OCI-LY7 (cell line): ENCODE measurements around the gene NYNRIN. TPM values are rescaled to one million over a fixed set of nuclear protein-coding genes. Genes with fewer than 3 reads are reported as not detected.

ENCODE experiments used
- BruUV-seq: library from RNA; stranded (reverse); fragments of 400-500 nt; replicated peaks from 2 replicates; lab custom pipeline; 2021; lab: Mats Ljungman, UMichigan
- CTCF ChIA-PET: fragments of 300-600 bp; sonication (Branson Sonifier 250); formaldehyde crosslinking; loops from one replicate; lab custom pipeline; 2022; ENCODE audit warnings: antibody characterized with exemption; ENCODE audit not compliant: unreplicated experiment; lab: Charles Lee
- POLR2A ChIA-PET: fragments of 300-600 bp; sonication (Branson Sonifier 250); formaldehyde crosslinking; loops from one replicate; lab custom pipeline; 2022; ENCODE audit warnings: antibody characterized with exemption; lab: Charles Lee
- DNase-seq: peaks from one replicate; pipeline ENCODE4 v3.0.0-alpha.2; 2015; ENCODE audit warnings: low spot score
- H2AFZ ChIP-seq: fragments of 200-600 bp; sonication (generic), shearing (Covaris generic); 2 replicates; pipeline ENCODE4 v1.6.1; 2014; ENCODE audit warnings: mild to moderate bottlenecking, antibody characterized with exemption, low read length, moderate library complexity
- H3K27ac ChIP-seq: fragments of 200-600 bp; sonication (generic); 2 replicates; pipeline ENCODE4 v1.5.1; 2014; ENCODE audit warnings: mixed run types, low read depth, mild to moderate bottlenecking, moderate library complexity, low read length, inconsistent platforms; ENCODE audit not compliant: poor library complexity, severe bottlenecking
- H3K36me3 ChIP-seq: fragments of 200-600 bp; sonication (generic); 2 replicates; pipeline ENCODE4 v1.6.1; 2014; ENCODE audit warnings: mild to moderate bottlenecking, antibody characterized with exemption, low read length, moderate library complexity, mixed read lengths; ENCODE audit not compliant: insufficient read depth
- H3K4me1 ChIP-seq: fragments of 200-600 bp; sonication (generic); 2 replicates; pipeline ENCODE4 v1.5.1; 2014; ENCODE audit warnings: mild to moderate bottlenecking, low read length; ENCODE audit not compliant: insufficient read depth, poor library complexity, severe bottlenecking
- H3K4me2 ChIP-seq: fragments of 200-600 bp; sonication (generic); 2 replicates; pipeline ENCODE4 v1.6.1; 2014; ENCODE audit warnings: mild to moderate bottlenecking, low read length
- H3K4me3 ChIP-seq: fragments of 200-600 bp; sonication (generic); 2 replicates; pipeline ENCODE4 v1.5.1; 2014; ENCODE audit warnings: mild to moderate bottlenecking, low read depth, low read length; ENCODE audit not compliant: poor library complexity, severe bottlenecking
- H3K79me2 ChIP-seq: fragments of 200-600 bp; sonication (generic); 2 replicates; pipeline ENCODE4 v1.6.1; 2016; ENCODE audit warnings: low read depth, mild to moderate bottlenecking, low read length, moderate library complexity, mixed read lengths; ENCODE audit not compliant: insufficient read depth
- H3K9me2 ChIP-seq: fragments of 200-600 bp; sonication (generic); 2 replicates; pipeline ENCODE4 v1.6.1; 2016; ENCODE audit warnings: mild to moderate bottlenecking, low read length, mixed read lengths; ENCODE audit not compliant: insufficient read depth
- H3K9me3 ChIP-seq: fragments of 200-600 bp; sonication (generic); 2 replicates; pipeline ENCODE4 v1.6.1; 2014; ENCODE audit warnings: mild to moderate bottlenecking, mixed run types, low read length, mixed read lengths
- H4K20me1 ChIP-seq: fragments of 200-600 bp; sonication (generic); 2 replicates; pipeline ENCODE4 v1.6.1; 2014; ENCODE audit warnings: mild to moderate bottlenecking, antibody characterized with exemption, low read length, moderate library complexity, mixed read lengths; ENCODE audit not compliant: insufficient read depth
- CTCF ChIP-seq: fragments of 200-600 bp; sonication (generic); conservative IDR thresholded peaks from 2 replicates; pipeline ENCODE4 v1.5.1; 2014; ENCODE audit warnings: mild to moderate bottlenecking, antibody characterized with exemption, low read length, moderate library complexity, mixed read lengths
- EZH2phosphoT487 ChIP-seq: fragments of 200-600 bp; sonication (generic); IDR thresholded peaks from 2 replicates; pipeline ENCODE4 v1.6.1; 2018; ENCODE audit warnings: low read depth, borderline replicate concordance, mild to moderate bottlenecking, mixed run types, antibody characterized with exemption, low read length, moderate library complexity, mixed read lengths
- intact Hi-C: fragments of 100-400 bp; cut with micrococcal nuclease; formaldehyde crosslinking; loops from one replicate; pipeline ENCODE4 v1.10.0; 2022; ENCODE audit not compliant: unreplicated experiment
- total RNA-seq, 2 experiments: library from RNA; depleted of rRNA in 1 of 2; stranded (reverse); fragments of >200 nt in 1 of 2; shearing (Covaris generic) in 1 of 2; gene quantifications; 2 replicates each; pipeline ENCODE4 v1.2.3, GENCODE V29; 2014 to 2022

NYNRIN gene
- total RNA-seq, 2 experiments from 2014 or later, result 0.13 TPM; not detected in 1

GRCh38 chr14:24409192-24409591 is 10.4 kb downstream of the NYNRIN start:
- Histone ChIP-seq H2AFZ (no peak overlapping the region), H3K79me2 (no peaks in the 10 kb centered on the region), H3K27ac (no peak overlapping the region), H3K4me1 (no peaks in the 10 kb centered on the region), H3K4me3 (no peak overlapping the region), H4K20me1 (no peaks in the 10 kb centered on the region), H3K4me2 (no peak overlapping the region), H3K9me3 (no peaks in the 10 kb centered on the region), H3K9me2 (no peaks in the 10 kb centered on the region), H3K36me3 (no peaks in the 10 kb centered on the region)
- POLR2A ChIA-PET, result interaction anchor here (0.5 to 1.6 kb wide), 3 partner anchors 11 to 23 kb away, joined by 3 read pairs; no protein-coding TSS in a partner anchor
- no TSS peak for BruUV-seq
- no peak for DNase-seq
- intact Hi-C loops, result no loop called here
- CTCF ChIA-PET, result interaction anchor here (0.8 to 1.9 kb wide), 2 partner anchors 22 to 69 kb away, joined by 3 to 10 read pairs; partner anchors contain the start of gene KHNYN
- TF ChIP-seq CTCF, result no peak

DNA sequence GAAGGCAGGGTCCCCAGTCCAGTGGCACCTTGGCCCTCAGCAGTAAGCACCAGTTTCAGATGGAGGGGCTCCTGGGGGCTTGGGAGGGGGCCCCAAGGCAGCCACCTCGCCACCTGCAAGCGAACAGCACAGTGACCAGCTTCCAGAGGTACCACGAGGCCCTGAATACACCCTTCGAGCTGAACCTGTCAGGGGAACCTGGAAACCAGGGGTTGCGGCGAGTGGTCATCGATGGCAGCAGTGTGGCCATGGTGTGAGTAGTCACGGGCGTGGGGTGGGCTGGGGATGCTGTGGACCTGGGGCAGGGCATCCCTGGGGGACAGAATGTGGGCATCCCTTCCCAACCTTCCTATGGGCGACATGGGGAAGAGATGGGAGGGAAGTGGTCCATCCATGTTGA is 11.2 kb downstream of the NYNRIN start:
- Histone ChIP-seq H3K9me2 (no peaks in the 10 kb centered on the region), H3K27ac (no peak overlapping the region), H3K4me2 (no peak overlapping the region), H3K36me3 (no peaks in the 10 kb centered on the region), H3K4me3 (no peak overlapping the region), H2AFZ (no peak overlapping the region), H3K4me1 (no peaks in the 10 kb centered on the region), H3K79me2 (no peaks in the 10 kb centered on the region), H4K20me1 (no peaks in the 10 kb centered on the region), H3K9me3 (no peaks in the 10 kb centered on the region)
- TF ChIP-seq CTCF (no peak), EZH2phosphoT487 (no peak)
- intact Hi-C loops, result no loop called here
- CTCF ChIA-PET, result interaction anchor here (0.6 to 1.9 kb wide), 2 partner anchors 21 to 111 kb away, joined by 3 to 10 read pairs; partner anchors contain the start of gene KHNYN
- no TSS peak for BruUV-seq
- POLR2A ChIA-PET, result interaction anchor here (0.9 to 1.6 kb wide), 2 partner anchors 10 to 15 kb away, joined by 3 read pairs; no protein-coding TSS in a partner anchor
- no peak for DNase-seq
